GM21717 (cell line): Measurements from ENCODE around the gene CA9.
"Not testable (repeated sequence)": the region's sequence is repeated elsewhere in the genome, so short reads cannot be mapped to it uniquely, and the experiment has no call there.

Experiments
- ATAC-seq: cut with Tn5 transposase; IDR thresholded peaks from one replicate; pipeline ENCODE4 v1.9.1; 2021; ENCODE audit warnings: mild to moderate bottlenecking, moderate library complexity; ENCODE audit not compliant: unreplicated experiment

The CA9 gene

GRCh38 chr9:35673132-35674024 is at the start of gene CA9:
TSS of gene CA9 (plus strand) at chr9:35673928. CDS start at chr9:35673960, 32 bp downstream.
- no peak for ATAC-seq

- no peak for ATAC-seq
Measured at GRCh38 chr9:35627575-35627974, 46.2 kb upstream of the CA9 start.

GRCh38 chr9:35628389-35628991 is 45.2 kb upstream of the CA9 start:
- ATAC-seq = no peak

- ATAC-seq = no peak
Measured at GRCh38 chr9:35629597-35629996, 44.1 kb upstream of the CA9 start.

GRCh38 chr9:35635730-35636129 is 38.0 kb upstream of the CA9 start:
- no peak for ATAC-seq

- no peak for ATAC-seq
Measured at GRCh38 chr9:35636135-35636876, 37.4 kb upstream of the CA9 start.

GRCh38 chr9:35636877-35637246 is 36.9 kb upstream of the CA9 start:
- ATAC-seq = not testable (repeated sequence)

- not testable (repeated sequence) for ATAC-seq
Measured at GRCh38 chr9:35637427-35637955, 36.2 kb upstream of the CA9 start.

- not testable (repeated sequence) for ATAC-seq
Measured at GRCh38 chr9:35638751-35639150, 35.0 kb upstream of the CA9 start.

- not testable (repeated sequence) for ATAC-seq
Measured at GRCh38 chr9:35639225-35639624, 34.5 kb upstream of the CA9 start.

- ATAC-seq = no peak
Measured at GRCh38 chr9:35639631-35640030, 34.1 kb upstream of the CA9 start.

- not testable (repeated sequence) for ATAC-seq
Measured at GRCh38 chr9:35640431-35640830, 33.3 kb upstream of the CA9 start.

- not testable (repeated sequence) for ATAC-seq
Measured at GRCh38 chr9:35641478-35641877, 32.2 kb upstream of the CA9 start.

GRCh38 chr9:35643046-35643445 is 30.7 kb upstream of the CA9 start:
- no peak for ATAC-seq

GRCh38 chr9:35645736-35646135 is 28.0 kb upstream of the CA9 start:
- ATAC-seq = not testable (repeated sequence)

- peak; percentile 3 for ATAC-seq
Measured at GRCh38 chr9:35646153-35646532, 27.6 kb upstream of the CA9 start.

GRCh38 chr9:35646533-35647265 is 27.0 kb upstream of the CA9 start:
- peak; percentile 79 for ATAC-seq

- no peak for ATAC-seq
Measured at GRCh38 chr9:35649431-35650340, 24.0 kb upstream of the CA9 start.

- ATAC-seq = no peak
Measured at GRCh38 chr9:35650341-35651158, 23.2 kb upstream of the CA9 start, which contains the start of gene SIT1. TSS of gene SIT1 (minus strand) at chr9:35650931. CDS start at chr9:35650853, 78 bp downstream.
